NCI-H1105 (cell line): Measurements from ENCODE around the gene CFAP77.

Source experiments
- DNase-seq: peaks from one replicate; lab custom pipeline; 2025; lab: John Stamatoyannopoulos, UW

CFAP77 gene

GRCh38 chr9:132517815-132518550, 108.0 kb downstream of the CFAP77 start:
- DNase-seq = no peak

GRCh38 chr9:132518626-132519025, 108.6 kb downstream of the CFAP77 start:
- DNase-seq = no peak

GRCh38 chr9:132519033-132519432, 109.0 kb downstream of the CFAP77 start:
- DNase-seq = no peak

- DNase-seq = no peak
These were observed 110.6 kb downstream of the CFAP77 start for GRCh38 chr9:132520612-132521011.

GRCh38 chr9:132525308-132526023, 115.5 kb downstream of the CFAP77 start:
- DNase-seq = no peak

- no peak for DNase-seq
These were observed 121.2 kb downstream of the CFAP77 start for GRCh38 chr9:132531195-132531594.

GRCh38 chr9:132531710-132532570, 121.9 kb downstream of the CFAP77 start:
- DNase-seq = no peak

- DNase-seq = no peak
These were observed 124.8 kb downstream of the CFAP77 start for GRCh38 chr9:132534832-132535231.

- no peak for DNase-seq
These were observed 126.1 kb downstream of the CFAP77 start for GRCh38 chr9:132536124-132536523.

- DNase-seq = no peak
These were observed 127.3 kb downstream of the CFAP77 start for GRCh38 chr9:132537352-132537751.

- DNase-seq = no peak
These were observed 128.1 kb downstream of the CFAP77 start for GRCh38 chr9:132538071-132538470.

GRCh38 chr9:132539096-132539495, 129.1 kb downstream of the CFAP77 start:
- no peak for DNase-seq

GRCh38 chr9:132541051-132541450, 131.0 kb downstream of the CFAP77 start:
- no peak for DNase-seq

- DNase-seq = no peak
These were observed 132.1 kb downstream of the CFAP77 start for GRCh38 chr9:132541870-132542830.

- no peak for DNase-seq
These were observed 133.2 kb downstream of the CFAP77 start for GRCh38 chr9:132543251-132543650.

GRCh38 chr9:132543960-132544359, 133.9 kb downstream of the CFAP77 start:
- no peak for DNase-seq

- no peak for DNase-seq
These were observed 135.6 kb downstream of the CFAP77 start for GRCh38 chr9:132545578-132545977.

- DNase-seq = peak; percentile 72
These were observed 136.4 kb downstream of the CFAP77 start for GRCh38 chr9:132546148-132547051.

- DNase-seq = no peak
These were observed 137.0 kb downstream of the CFAP77 start for GRCh38 chr9:132547052-132547431.

- no peak for DNase-seq
These were observed 137.4 kb downstream of the CFAP77 start for GRCh38 chr9:132547436-132547835.
